ENCODE measurements around the gene DNAJC30. TPM values are rescaled to one million over a fixed set of nuclear protein-coding genes. Genes with fewer than 3 reads are reported as not detected.
"Not testable (repeated sequence)": the region's sequence is repeated elsewhere in the genome, so short reads cannot be mapped to it uniquely, and the experiment has no call there.

Gene DNAJC30
- total and polyA plus RNA-seq, 4 donors: 3.5 to 13.5 (median 9.9) TPM

GRCh38 chr7:73721377-73721817 lies 38.1 kb upstream of the DNAJC30 start:
- no peak overlapping the region for H3K4me3 ChIP-seq (ENCODE audit: low read depth, low read length)
- no peaks in the 10 kb centered on the region for H3K9me3 ChIP-seq (ENCODE audit: control insufficient read depth, insufficient read depth, low read length)
- H3K4me1 ChIP-seq (ENCODE audit: control insufficient read depth, insufficient read depth, low read length): peaks cover 41% of the 10 kb centered on the region
- 28% methylated on average over 3 of the region's 3 CpGs for WGBS (ENCODE audit: insufficient coverage)
- peaks cover 3% of the 10 kb centered on the region for H3K36me3 ChIP-seq (ENCODE audit: control insufficient read depth, insufficient read depth, low read length)
- peak in 4 of 6 donors; percentile 71 to 93 (median 86) for DNase-seq (ENCODE audit: low read depth in 4 of 6, low spot score in 6 of 6)
- no peak overlapping the region for H3K27ac ChIP-seq (ENCODE audit: low read depth, low read length)
- no peaks in the 10 kb centered on the region for H3K27me3 ChIP-seq (ENCODE audit: control insufficient read depth, insufficient read depth, low read length)

GRCh38 chr7:73720443-73720842 lies 37.2 kb upstream of the DNAJC30 start:
- peaks cover 41% of the 10 kb centered on the region for H3K4me1 ChIP-seq (ENCODE audit: control insufficient read depth, insufficient read depth, low read length)
- H3K27ac ChIP-seq (ENCODE audit: low read depth, low read length): not testable (repeated sequence)

GRCh38 chr7:73719806-73720169 lies 36.5 kb upstream of the DNAJC30 start:
- WGBS (ENCODE audit: insufficient coverage): 29% methylated on average over 3 of the region's 16 CpGs
- Histone ChIP-seq H3K27ac (ENCODE audit: low read depth, low read length) (no peak overlapping the region), H3K36me3 (ENCODE audit: control insufficient read depth, insufficient read depth, low read length) (peaks cover 11% of the 10 kb centered on the region), H3K4me1 (ENCODE audit: control insufficient read depth, insufficient read depth, low read length) (peaks cover 41% of the 10 kb centered on the region), H3K9me3 (ENCODE audit: control insufficient read depth, insufficient read depth, low read length) (no peaks in the 10 kb centered on the region), H3K27me3 (ENCODE audit: control insufficient read depth, insufficient read depth, low read length) (no peaks in the 10 kb centered on the region), H3K4me3 (ENCODE audit: low read depth, low read length) (peak overlapping the region; percentile 37)
- no peak for DNase-seq (ENCODE audit: low read depth in 4 of 6, low spot score in 6 of 6)

More at GRCh38 chr7:73720443-73720842, 37.2 kb upstream of the DNAJC30 start:
- H3K4me3 ChIP-seq (ENCODE audit: low read depth, low read length); H3K27me3 ChIP-seq (ENCODE audit: control insufficient read depth, insufficient read depth, low read length); DNase-seq (ENCODE audit: low read depth in 4 of 6, low spot score in 6 of 6); H3K9me3 ChIP-seq (ENCODE audit: control insufficient read depth, insufficient read depth, low read length); H3K36me3 ChIP-seq (ENCODE audit: control insufficient read depth, insufficient read depth, low read length): not testable (repeated sequence)
- WGBS (ENCODE audit: insufficient coverage): 97% methylated on average over 7 of the region's 9 CpGs

GRCh38 chr7:73718905-73719805 lies 35.9 kb upstream of the DNAJC30 start, which contains the start of gene STX1A:
Gene STX1A, minus strand, starts transcription at chr7:73719669. Its CDS starts 38 bp downstream, at chr7:73719631.
- under 1% methylated on average over 63 of the region's 96 CpGs for WGBS (ENCODE audit: insufficient coverage)
- peak in 2 of 6 donors; percentile 85 to 87 for DNase-seq (ENCODE audit: low read depth in 4 of 6, low spot score in 6 of 6)
- Histone ChIP-seq H3K4me1 (ENCODE audit: control insufficient read depth, insufficient read depth, low read length) (peaks cover 41% of the 10 kb centered on the region), H3K9me3 (ENCODE audit: control insufficient read depth, insufficient read depth, low read length) (no peaks in the 10 kb centered on the region), H3K36me3 (ENCODE audit: control insufficient read depth, insufficient read depth, low read length) (peaks cover 11% of the 10 kb centered on the region), H3K27me3 (ENCODE audit: control insufficient read depth, insufficient read depth, low read length) (no peaks in the 10 kb centered on the region), H3K4me3 (ENCODE audit: low read depth, low read length) (peak within 1 kb of the TSS; percentile 60), H3K27ac (ENCODE audit: low read depth, low read length) (no peak within 1 kb of the TSS)

GRCh38 chr7:73718438-73718881 lies 35.2 kb upstream of the DNAJC30 start:
- Histone ChIP-seq H3K9me3 (ENCODE audit: control insufficient read depth, insufficient read depth, low read length) (no peaks in the 10 kb centered on the region), H3K36me3 (ENCODE audit: control insufficient read depth, insufficient read depth, low read length) (peaks cover 11% of the 10 kb centered on the region), H3K4me3 (ENCODE audit: low read depth, low read length) (peak overlapping the region; percentile 60), H3K27me3 (ENCODE audit: control insufficient read depth, insufficient read depth, low read length) (no peaks in the 10 kb centered on the region), H3K27ac (ENCODE audit: low read depth, low read length) (no peak overlapping the region), H3K4me1 (ENCODE audit: control insufficient read depth, insufficient read depth, low read length) (peaks cover 41% of the 10 kb centered on the region)
- 48% methylated on average over 2 of the region's 9 CpGs for WGBS (ENCODE audit: insufficient coverage)
- no peak for DNase-seq (ENCODE audit: low read depth in 4 of 6, low spot score in 6 of 6)

- 78% methylated on average over 10 of the region's 10 CpGs for WGBS (ENCODE audit: insufficient coverage)
- H3K27me3 ChIP-seq (ENCODE audit: control insufficient read depth, insufficient read depth, low read length): no peaks in the 10 kb centered on the region
- H3K4me3 ChIP-seq (ENCODE audit: low read depth, low read length): no peak overlapping the region
- peaks cover 41% of the 10 kb centered on the region for H3K4me1 ChIP-seq (ENCODE audit: control insufficient read depth, insufficient read depth, low read length)
- no peak overlapping the region for H3K27ac ChIP-seq (ENCODE audit: low read depth, low read length)
- no peaks in the 10 kb centered on the region for H3K9me3 ChIP-seq (ENCODE audit: control insufficient read depth, insufficient read depth, low read length)
- H3K36me3 ChIP-seq (ENCODE audit: control insufficient read depth, insufficient read depth, low read length): peaks cover 11% of the 10 kb centered on the region
- DNase-seq (ENCODE audit: low read depth in 4 of 6, low spot score in 6 of 6): no peak
Observed at GRCh38 chr7:73717991-73718405, 34.7 kb upstream of the DNAJC30 start.

- Histone ChIP-seq H3K27me3 (ENCODE audit: control insufficient read depth, insufficient read depth, low read length) (no peaks in the 10 kb centered on the region), H3K4me3 (ENCODE audit: low read depth, low read length) (no peak overlapping the region), H3K4me1 (ENCODE audit: control insufficient read depth, insufficient read depth, low read length) (peaks cover 41% of the 10 kb centered on the region), H3K36me3 (ENCODE audit: control insufficient read depth, insufficient read depth, low read length) (peaks cover 11% of the 10 kb centered on the region), H3K27ac (ENCODE audit: low read depth, low read length) (no peak overlapping the region), H3K9me3 (ENCODE audit: control insufficient read depth, insufficient read depth, low read length) (no peaks in the 10 kb centered on the region)
- 85% methylated on average over 5 of the region's 13 CpGs for WGBS (ENCODE audit: insufficient coverage)
- peak in 1 of 6 donors; percentile 37 for DNase-seq (ENCODE audit: low read depth in 4 of 6, low spot score in 6 of 6)
Observed at GRCh38 chr7:73717025-73717807, 34.0 kb upstream of the DNAJC30 start.

- H3K36me3 ChIP-seq (ENCODE audit: control insufficient read depth, insufficient read depth, low read length): peaks cover 14% of the 10 kb centered on the region
- DNase-seq (ENCODE audit: low read depth in 4 of 6, low spot score in 6 of 6): no peak
- H3K4me1 ChIP-seq (ENCODE audit: control insufficient read depth, insufficient read depth, low read length): peaks cover 34% of the 10 kb centered on the region
- H3K27ac ChIP-seq (ENCODE audit: low read depth, low read length): no peak overlapping the region
- H3K4me3 ChIP-seq (ENCODE audit: low read depth, low read length): no peak overlapping the region
- no peaks in the 10 kb centered on the region for H3K27me3 ChIP-seq (ENCODE audit: control insufficient read depth, insufficient read depth, low read length)
- 78% methylated on average over 4 of the region's 4 CpGs for WGBS (ENCODE audit: insufficient coverage)
- no peaks in the 10 kb centered on the region for H3K9me3 ChIP-seq (ENCODE audit: control insufficient read depth, insufficient read depth, low read length)
Observed at GRCh38 chr7:73716318-73716890, 33.2 kb upstream of the DNAJC30 start.

GRCh38 chr7:73715648-73716317 lies 32.5 kb upstream of the DNAJC30 start:
- DNase-seq (ENCODE audit: low read depth in 4 of 6, low spot score in 6 of 6): no peak
- Histone ChIP-seq H3K4me3 (ENCODE audit: low read depth, low read length) (no peak overlapping the region), H3K36me3 (ENCODE audit: control insufficient read depth, insufficient read depth, low read length) (peaks cover 14% of the 10 kb centered on the region), H3K9me3 (ENCODE audit: control insufficient read depth, insufficient read depth, low read length) (no peaks in the 10 kb centered on the region), H3K27ac (ENCODE audit: low read depth, low read length) (no peak overlapping the region), H3K27me3 (ENCODE audit: control insufficient read depth, insufficient read depth, low read length) (no peaks in the 10 kb centered on the region), H3K4me1 (ENCODE audit: control insufficient read depth, insufficient read depth, low read length) (peaks cover 29% of the 10 kb centered on the region)
- WGBS (ENCODE audit: insufficient coverage): 77% methylated on average over 11 of the region's 16 CpGs
